GM23338 (cell line): ENCODE measurements around the gene CD180. TPM values are rescaled to one million over a fixed set of nuclear protein-coding genes. Genes with fewer than 3 reads are reported as not detected.

ENCODE experiments used
- ATAC-seq: fragments of 200-7000 bp; cut with Tn5 transposase; 3 replicates; pipeline ENCODE4 v1.9.1; 2020
- DNase-seq: peaks from one replicate; pipeline ENCODE4 v3.0.0-alpha.2; 2015; ENCODE audit warnings: low spot score
- H2AFZ ChIP-seq: fragments of 200-600 bp; sonication (generic); 2 replicates; pipeline ENCODE4 v1.8.0; 2016; ENCODE audit warnings: antibody characterized with exemption, mild to moderate bottlenecking, moderate library complexity
- H3F3A ChIP-seq: fragments of 200-600 bp; sonication (generic); replicated peaks from 2 replicates; pipeline ENCODE4 v1.8.0; 2017; ENCODE audit warnings: antibody characterized with exemption, mixed run types, low read depth
- H3K27ac ChIP-seq: fragments of 200-600 bp; sonication (generic); 2 replicates; pipeline ENCODE4 v1.6.1; 2016; ENCODE audit warnings: low read depth
- H3K27me3 ChIP-seq: fragments of 200-600 bp; sonication (generic); 2 replicates; pipeline ENCODE4 v1.8.0; 2016; ENCODE audit warnings: mild to moderate bottlenecking, mixed run types, moderate library complexity; ENCODE audit not compliant: insufficient read depth
- H3K36me3 ChIP-seq: fragments of 200-600 bp; sonication (generic); 2 replicates; pipeline ENCODE4 v1.8.0; 2016; ENCODE audit warnings: mild to moderate bottlenecking; ENCODE audit not compliant: insufficient read depth
- H3K4me1 ChIP-seq: fragments of 200-600 bp; sonication (generic); 2 replicates; pipeline ENCODE4 v1.8.0; 2016; ENCODE audit warnings: mild to moderate bottlenecking, moderate library complexity; ENCODE audit not compliant: insufficient read depth
- H3K4me2 ChIP-seq: fragments of 200-600 bp; sonication (generic); 2 replicates; pipeline ENCODE4 v1.7.1; 2017; ENCODE audit warnings: mixed run types
- H3K4me3 ChIP-seq: fragments of 200-600 bp; sonication (generic); 2 replicates; pipeline ENCODE4 v1.6.1; 2016; ENCODE audit warnings: mixed run types
- H3K79me2 ChIP-seq: fragments of 200-600 bp; sonication (generic); replicated peaks from 2 replicates; pipeline ENCODE4 v1.8.0; 2017; ENCODE audit warnings: mild to moderate bottlenecking; ENCODE audit not compliant: insufficient read depth
- H3K9me2 ChIP-seq: fragments of 200-600 bp; sonication (generic); 2 replicates; pipeline ENCODE4 v1.8.0; 2017; ENCODE audit not compliant: insufficient read depth
- H4K20me1 ChIP-seq: fragments of 200-600 bp; sonication (generic); replicated peaks from 2 replicates; pipeline ENCODE4 v1.8.0; 2017; ENCODE audit warnings: mild to moderate bottlenecking; ENCODE audit not compliant: insufficient read depth
- H3K27ac Mint-ChIP-seq: 2 replicates; pipeline ENCODE4 v1.8.0; 2020; ENCODE audit warnings: inconsistent platforms, mild to moderate bottlenecking, moderate library complexity, mixed read lengths
- H3K27me3 Mint-ChIP-seq: 3 replicates; pipeline ENCODE4 v1.8.0; 2022; ENCODE audit warnings: low read depth, mild to moderate bottlenecking, moderate library complexity, mixed read lengths, inconsistent platforms; ENCODE audit not compliant: insufficient read depth, poor library complexity
- H3K36me3 Mint-ChIP-seq: 3 replicates; pipeline ENCODE4 v1.8.0; 2021; ENCODE audit warnings: low read depth, mild to moderate bottlenecking, inconsistent platforms, moderate library complexity, mixed read lengths
- H3K4me1 Mint-ChIP-seq: 3 replicates; pipeline ENCODE4 v1.8.0; 2020; ENCODE audit warnings: mild to moderate bottlenecking, inconsistent platforms, mixed read lengths
- H3K4me3 Mint-ChIP-seq: 3 replicates; pipeline ENCODE4 v1.8.0; 2021; ENCODE audit warnings: moderate library complexity, mild to moderate bottlenecking, inconsistent platforms, mixed read lengths
- H3K9me3 Mint-ChIP-seq: 3 replicates; pipeline ENCODE4 v1.8.0; 2020; ENCODE audit warnings: moderate library complexity, mild to moderate bottlenecking, inconsistent platforms, mixed read lengths
- CTCF ChIP-seq, 2 experiments: fragments of 200-600 bp in 1 of 2; sonication (generic) in 1 of 2; conservative IDR thresholded peaks; 2 replicates each; pipeline versions ENCODE4 v1.5.1 to v1.6.1; 2016 to 2017; ENCODE audit warnings: antibody characterized with exemption in 2 of 2, low read depth in 2 of 2, mild to moderate bottlenecking in 2 of 2, moderate library complexity in 1 of 2
- ETS1 ChIP-seq: IDR thresholded peaks from 2 replicates; pipeline ENCODE4 v1.6.1; 2016; ENCODE audit warnings: antibody characterized with exemption
- EZH2 ChIP-seq: fragments of 200-600 bp; sonication (generic); IDR thresholded peaks from one replicate; pipeline ENCODE4 v1.8.0; 2017; ENCODE audit warnings: antibody characterized with exemption, mild to moderate bottlenecking, low read depth; ENCODE audit not compliant: unreplicated experiment
- EZH2phosphoT487 ChIP-seq: fragments of 200-600 bp; sonication (generic); IDR thresholded peaks from one replicate; pipeline ENCODE4 v1.8.1; 2018; ENCODE audit warnings: antibody characterized with exemption; ENCODE audit not compliant: unreplicated experiment
- JUNB ChIP-seq: IDR thresholded peaks from one replicate; pipeline ENCODE4 v1.6.1; 2016; ENCODE audit warnings: antibody characterized with exemption; ENCODE audit not compliant: unreplicated experiment
- NANOG ChIP-seq: IDR thresholded peaks from 2 replicates; pipeline ENCODE4 v1.6.1; 2016; ENCODE audit warnings: antibody characterized with exemption, borderline replicate concordance
- STAT1 ChIP-seq: IDR thresholded peaks from one replicate; pipeline ENCODE4 v1.6.1; 2016; ENCODE audit warnings: antibody characterized with exemption; ENCODE audit not compliant: unreplicated experiment
- ZNF114 ChIP-seq: fragments of 250-450 bp; sonication (Bioruptor Pico); IDR thresholded peaks from 2 replicates; pipeline ENCODE4 v1.5.0; 2020; ENCODE audit warnings: mild to moderate bottlenecking, moderate library complexity
- ZNF331 ChIP-seq: fragments of 250-450 bp; sonication (Bioruptor Pico); IDR thresholded peaks from 2 replicates; pipeline ENCODE4 v1.5.0; 2020; ENCODE audit warnings: low read depth, mild to moderate bottlenecking, moderate library complexity
- ZNF462 ChIP-seq: fragments of 250-450 bp; sonication (Bioruptor Pico); IDR thresholded peaks from 2 replicates; pipeline ENCODE4 v1.5.0; 2020; ENCODE audit warnings: mild to moderate bottlenecking, moderate library complexity
- polyA plus RNA-seq: library from polyadenylated mRNA; unstranded; fragments of >200 nt; fragmentation: Nextera tagmentation; extraction: Ambion mirVana; gene quantifications from 2 replicates; pipeline ENCODE4 v1.2.1, GENCODE V29; 2016
- total RNA-seq: library from RNA; depleted of rRNA; stranded (reverse); fragments of >200 nt; shearing (Covaris generic); gene quantifications from 2 replicates; pipeline ENCODE4 v1.2.3, GENCODE V29; 2014

The CD180 gene
- total and polyA plus RNA-seq, 2 experiments from 2014 or later, result not detected

- Histone ChIP-seq H3K9me2 (no peaks in the 10 kb centered on the region), H3K79me2 (no peaks in the 10 kb centered on the region), H3K36me3 (no peaks in the 10 kb centered on the region), H4K20me1 (no peaks in the 10 kb centered on the region), H3F3A (no peaks in the 10 kb centered on the region), H3K4me2 (no peak overlapping the region), H3K4me1 (no peaks in the 10 kb centered on the region; the same call in 1 of the 2 replicates), H3K27me3 (no peaks in the 10 kb centered on the region), H2AFZ (no peak overlapping the region), H3K27ac (no peak overlapping the region), H3K4me3 (no peak overlapping the region)
- Mint-ChIP-seq H3K27me3 (peaks cover 3% of the 10 kb centered on the region), H3K27ac (no peak overlapping the region), H3K4me3 (no peak overlapping the region), H3K9me3 (no peaks in the 10 kb centered on the region), H3K36me3 (no peaks in the 10 kb centered on the region), H3K4me1 (peaks cover 2% of the 10 kb centered on the region; the same call in 1 of the 3 replicates)
- DNase-seq, result no peak
- TF ChIP-seq ETS1 (no peak), EZH2 (no peak), CTCF (conservative IDR thresholded peaks at IDR 0.05; ENCODE audit: low read depth in 2 of 2) (no peak), ZNF462 (CRISPR knock-in tag) (no peak), ZNF114 (CRISPR knock-in tag) (no peak), JUNB (no peak), EZH2phosphoT487 (no peak), NANOG (no peak), ZNF331 (CRISPR knock-in tag) (no peak), STAT1 (no peak)
- ATAC-seq, result no peak
Observed at GRCh38 chr5:67153292-67153691, 43.3 kb downstream of the CD180 start.
